HFFc6 (cell line): ENCODE results near the gene CKS2. TPM values are rescaled to one million over a fixed set of nuclear protein-coding genes. Genes with fewer than 3 reads are reported as not detected.
A peak's percentile ranks its signal among the peaks of the same experiment; 100 is the strongest.

ENCODE experiments used
- DNase-seq: peaks from one replicate; pipeline ENCODE4 v3.0.0-alpha.2; 2018
- H3K27ac Mint-ChIP-seq: 2 replicates; pipeline ENCODE4 v1.8.0; 2020; ENCODE audit warnings: mild to moderate bottlenecking, mixed read lengths
- H3K27me3 Mint-ChIP-seq: 2 replicates; pipeline ENCODE4 v1.8.0; 2021; ENCODE audit warnings: mild to moderate bottlenecking, moderate library complexity, mixed read lengths; ENCODE audit not compliant: insufficient read depth
- H3K36me3 Mint-ChIP-seq: 2 replicates; pipeline ENCODE4 v1.8.0; 2021; ENCODE audit warnings: low read depth, mixed read lengths
- H3K4me1 Mint-ChIP-seq: 2 replicates; pipeline ENCODE4 v1.8.0; 2020; ENCODE audit warnings: low read depth, mixed read lengths
- H3K4me3 Mint-ChIP-seq: 2 replicates; pipeline ENCODE4 v1.8.0; 2020; ENCODE audit warnings: mild to moderate bottlenecking, moderate library complexity, mixed read lengths
- H3K9me3 Mint-ChIP-seq: 2 replicates; pipeline ENCODE4 v1.8.0; 2020; ENCODE audit warnings: mild to moderate bottlenecking, mixed read lengths
- total RNA-seq, 6 experiments: library from RNA; stranded (reverse); fragmentation: NEBNext Ultra II Directional; extraction: Animal tissue kit (Norgen Biotek cat#: 25700); gene quantifications; 2 replicates in 1 of 6; 3 replicates in 5 of 6; pipeline ENCODE4 v1.2.3, GENCODE V29; 2021
- TF ChIP-seq, protein P1 (sequence below): fragments of 200-600 bp; sonication (generic); IDR thresholded peaks from 2 replicates; pipeline ENCODE4 v1.5.0; 2021; ENCODE audit warnings: antibody characterized with exemption, mild to moderate bottlenecking

Gene CKS2
- total RNA-seq, 6 experiments from 2014 or later, result 65.7 to 135 (median 123) TPM

DNA sequence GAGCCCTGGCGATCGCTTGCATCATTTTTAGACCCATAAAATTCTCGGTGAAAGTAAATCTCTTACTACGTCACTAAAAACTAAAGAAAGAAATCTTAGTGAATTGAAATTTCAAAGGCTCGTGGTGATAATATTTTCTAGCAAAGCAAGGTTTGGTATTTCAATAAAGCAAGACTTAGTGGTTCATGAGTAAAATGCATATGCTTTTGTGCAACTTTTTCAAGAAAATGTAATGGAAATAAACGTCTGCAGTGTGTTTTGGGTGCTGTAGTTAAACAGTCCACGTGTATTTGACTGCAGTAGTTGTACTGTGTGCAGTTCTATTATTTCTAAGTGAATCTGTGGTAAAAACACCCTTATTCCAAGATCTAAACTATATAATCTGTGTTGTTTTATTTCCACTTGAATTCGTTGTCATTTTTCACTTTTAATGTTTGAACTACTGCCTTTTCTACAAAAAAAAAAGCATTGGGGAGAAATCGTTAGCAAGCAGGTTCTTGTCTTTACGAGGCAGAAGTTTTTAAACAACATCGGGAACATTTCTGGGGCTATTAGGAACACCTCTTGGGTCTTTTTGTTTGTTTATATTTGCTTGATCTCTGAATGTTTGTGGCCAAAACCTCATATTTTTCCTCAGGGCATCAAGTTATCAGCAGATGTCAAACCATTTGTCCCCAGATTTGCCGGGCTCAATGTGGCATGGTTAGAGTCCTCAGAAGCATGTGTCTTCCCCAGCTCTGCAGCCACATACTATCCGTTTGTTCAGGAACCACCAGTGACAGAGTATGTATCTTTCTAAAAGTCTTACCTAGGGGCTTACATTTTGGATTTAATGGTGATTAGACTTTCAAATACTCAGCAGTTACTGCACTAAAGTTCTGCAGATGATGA, 8.3 kb downstream of the CKS2 start:
- TF ChIP-seq, protein P1, sequence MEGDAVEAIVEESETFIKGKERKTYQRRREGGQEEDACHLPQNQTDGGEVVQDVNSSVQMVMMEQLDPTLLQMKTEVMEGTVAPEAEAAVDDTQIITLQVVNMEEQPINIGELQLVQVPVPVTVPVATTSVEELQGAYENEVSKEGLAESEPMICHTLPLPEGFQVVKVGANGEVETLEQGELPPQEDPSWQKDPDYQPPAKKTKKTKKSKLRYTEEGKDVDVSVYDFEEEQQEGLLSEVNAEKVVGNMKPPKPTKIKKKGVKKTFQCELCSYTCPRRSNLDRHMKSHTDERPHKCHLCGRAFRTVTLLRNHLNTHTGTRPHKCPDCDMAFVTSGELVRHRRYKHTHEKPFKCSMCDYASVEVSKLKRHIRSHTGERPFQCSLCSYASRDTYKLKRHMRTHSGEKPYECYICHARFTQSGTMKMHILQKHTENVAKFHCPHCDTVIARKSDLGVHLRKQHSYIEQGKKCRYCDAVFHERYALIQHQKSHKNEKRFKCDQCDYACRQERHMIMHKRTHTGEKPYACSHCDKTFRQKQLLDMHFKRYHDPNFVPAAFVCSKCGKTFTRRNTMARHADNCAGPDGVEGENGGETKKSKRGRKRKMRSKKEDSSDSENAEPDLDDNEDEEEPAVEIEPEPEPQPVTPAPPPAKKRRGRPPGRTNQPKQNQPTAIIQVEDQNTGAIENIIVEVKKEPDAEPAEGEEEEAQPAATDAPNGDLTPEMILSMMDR, result peak; percentile 17; the same call in 1 of the 2 replicates
- H3K4me3 Mint-ChIP-seq, result peak overlapping the region; percentile 90
- DNase-seq, result no peak

DNA sequence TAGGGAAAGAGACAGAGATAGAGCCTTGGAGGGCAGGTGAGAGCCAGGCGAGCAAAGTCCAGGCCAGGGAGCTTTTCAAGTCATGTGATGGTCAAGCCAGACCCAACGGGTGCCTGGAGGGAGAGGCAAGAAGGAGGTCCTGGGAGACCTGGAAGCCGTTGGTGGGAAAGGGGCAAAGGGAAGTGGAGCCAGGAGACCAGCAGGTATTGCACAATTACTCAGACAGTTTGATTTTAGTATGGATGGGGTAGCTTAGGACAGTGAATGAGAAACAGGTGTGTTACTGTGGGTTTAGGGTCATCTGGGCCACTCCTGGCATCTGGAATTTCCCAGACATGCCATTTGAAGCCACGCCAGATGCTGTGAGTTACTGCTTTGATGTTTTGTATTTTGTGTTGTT, 12.4 kb downstream of the CKS2 start:
- Mint-ChIP-seq H3K27ac (peak overlapping the region; percentile 30), H3K9me3 (no peaks in the 10 kb centered on the region), H3K4me3 (no peak overlapping the region), H3K27me3 (no peaks in the 10 kb centered on the region), H3K36me3 (peaks cover 21% of the 10 kb centered on the region; the same call in 1 of the 2 replicates), H3K4me1 (peaks cover 44% of the 10 kb centered on the region)
- DNase-seq, result no peak
- TF ChIP-seq, protein P1, result no peak

More for the DNA sequence above, 8.3 kb downstream of the CKS2 start:
- peak overlapping the region; percentile 97 for H3K27ac Mint-ChIP-seq
- no peaks in the 10 kb centered on the region for H3K9me3 Mint-ChIP-seq
- H3K27me3 Mint-ChIP-seq, result no peaks in the 10 kb centered on the region
- H3K4me1 Mint-ChIP-seq, result peaks cover 73% of the 10 kb centered on the region
- H3K36me3 Mint-ChIP-seq, result peaks cover 40% of the 10 kb centered on the region

DNA sequence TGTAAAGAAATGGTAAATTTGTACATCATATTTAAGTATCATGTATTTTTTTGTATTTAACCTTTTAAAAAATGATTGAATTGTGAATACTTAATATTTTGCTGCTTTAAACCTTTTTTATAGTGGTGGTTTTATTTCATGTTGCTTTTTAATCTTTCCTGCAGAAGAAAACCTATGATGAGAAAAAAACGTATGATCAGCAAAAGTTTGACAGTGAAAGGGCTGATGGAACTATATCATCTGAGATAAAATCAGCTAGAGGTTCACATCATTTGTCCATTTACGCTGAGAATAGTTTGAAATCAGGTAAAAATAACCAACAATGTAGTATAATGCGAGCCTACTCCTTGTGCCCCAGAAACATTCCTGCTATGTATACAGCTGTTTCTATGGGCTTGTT, 14.7 kb downstream of the CKS2 start:
- Mint-ChIP-seq H3K36me3 (peaks cover 21% of the 10 kb centered on the region), H3K9me3 (no peaks in the 10 kb centered on the region), H3K4me1 (peaks cover 30% of the 10 kb centered on the region), H3K4me3 (no peak overlapping the region), H3K27ac (no peak overlapping the region), H3K27me3 (no peaks in the 10 kb centered on the region)
- TF ChIP-seq, protein P1, result no peak
- no peak for DNase-seq

DNA sequence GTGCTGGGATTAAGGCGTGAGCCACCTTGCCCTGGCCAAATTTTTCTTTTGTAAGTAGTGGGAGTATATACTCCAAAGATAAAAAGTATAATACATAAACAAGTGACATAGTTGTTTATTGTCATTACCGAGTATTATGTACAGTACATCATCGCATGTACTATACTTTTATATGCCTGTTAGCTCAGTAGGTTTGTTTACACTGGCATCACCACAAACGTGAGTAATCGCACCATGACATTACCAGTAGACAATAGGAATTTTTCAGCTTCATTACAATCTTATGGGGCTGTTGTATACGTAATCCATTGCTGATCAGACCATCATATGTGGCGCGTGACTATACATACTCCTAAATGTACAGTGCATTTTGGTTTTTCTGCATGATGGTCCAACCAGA, 17.1 kb downstream of the CKS2 start:
- no peak for DNase-seq
- TF ChIP-seq, protein P1, result no peak

DNA sequence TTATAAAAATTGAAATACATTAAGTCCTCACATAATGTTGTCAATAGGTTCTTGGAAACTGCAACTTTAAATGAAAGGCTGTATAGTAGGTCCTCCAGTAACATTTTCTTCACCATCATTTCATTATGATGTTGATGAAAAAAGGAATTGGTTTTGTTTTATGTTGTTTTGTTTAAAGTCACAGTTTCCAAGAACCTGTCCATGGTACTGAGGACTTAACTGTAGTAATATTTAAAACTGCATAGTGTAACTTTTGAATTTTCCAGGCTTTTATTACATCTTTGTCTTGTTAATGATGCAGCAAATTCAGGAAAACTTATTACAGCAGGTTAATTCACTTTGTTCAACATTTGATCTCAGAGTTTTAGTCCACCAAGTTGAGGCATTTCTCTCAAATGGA, 18.9 kb downstream of the CKS2 start:
- no peak overlapping the region for H3K27ac Mint-ChIP-seq
- no peaks in the 10 kb centered on the region for H3K27me3 Mint-ChIP-seq
- TF ChIP-seq, protein P1, result no peak
- H3K4me1 Mint-ChIP-seq, result no peaks in the 10 kb centered on the region
- no peak for DNase-seq
- no peaks in the 10 kb centered on the region for H3K9me3 Mint-ChIP-seq
- H3K4me3 Mint-ChIP-seq, result no peak overlapping the region
- peaks cover 17% of the 10 kb centered on the region for H3K36me3 Mint-ChIP-seq

More for the DNA sequence above, 17.1 kb downstream of the CKS2 start:
- no peak overlapping the region for H3K27ac Mint-ChIP-seq
- no peak overlapping the region for H3K4me3 Mint-ChIP-seq
- H3K9me3 Mint-ChIP-seq, result no peaks in the 10 kb centered on the region
- H3K4me1 Mint-ChIP-seq, result peaks cover 12% of the 10 kb centered on the region
- H3K36me3 Mint-ChIP-seq, result peaks cover 9% of the 10 kb centered on the region
- H3K27me3 Mint-ChIP-seq, result no peaks in the 10 kb centered on the region
